ENCODE data around the gene ANKRD13A.
"Not testable (repeated sequence)": the region's sequence is repeated elsewhere in the genome, so short reads cannot be mapped to it uniquely, and the experiment has no call there.

The ANKRD13A gene

GRCh38 chr12:110008681-110009398 lies 9.6 kb downstream of the ANKRD13A start:
- not testable (repeated sequence) for DNase-seq

DNA sequence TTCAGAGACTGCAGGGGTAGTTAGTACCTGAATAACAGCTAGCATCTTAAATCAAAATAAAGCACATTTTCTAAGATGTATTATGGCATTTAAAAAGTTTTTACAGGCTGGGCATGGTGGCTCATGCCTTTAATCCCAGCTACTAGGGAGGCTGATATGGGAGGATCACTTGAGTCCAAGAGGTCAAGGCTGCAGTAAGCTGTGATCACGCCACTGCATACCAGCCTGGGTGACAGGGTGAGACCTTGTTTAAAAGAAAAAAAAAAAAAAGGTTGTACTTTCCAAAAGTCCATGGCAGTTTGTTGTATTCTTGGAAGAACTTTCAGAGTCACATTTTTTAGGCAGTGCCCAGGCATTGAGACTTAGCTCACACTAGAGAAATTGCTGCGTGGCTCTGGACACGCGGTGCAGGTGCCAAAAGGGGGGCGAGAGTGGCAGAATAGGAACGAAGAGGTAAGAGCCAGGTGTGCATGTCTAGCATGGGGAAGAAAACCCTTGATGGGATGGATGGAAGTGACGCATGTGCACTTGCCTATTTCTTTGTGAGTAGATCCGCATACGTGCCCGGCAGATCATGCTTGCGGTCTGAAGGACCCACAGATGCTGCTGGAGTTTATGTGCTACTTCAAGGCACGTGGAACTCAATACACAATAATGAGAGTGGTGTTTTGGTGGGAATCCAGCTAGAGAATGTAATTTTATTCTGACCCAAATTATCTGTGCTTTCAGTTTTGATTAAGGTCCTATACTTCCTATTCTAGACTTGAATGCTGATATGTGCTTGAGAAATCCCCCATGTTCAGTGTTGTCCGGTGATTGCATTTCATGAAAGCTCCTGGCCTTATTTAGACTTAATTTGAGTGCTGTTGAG lies 11.9 kb downstream of the ANKRD13A start:
- DNase-seq, result no peak

DNA sequence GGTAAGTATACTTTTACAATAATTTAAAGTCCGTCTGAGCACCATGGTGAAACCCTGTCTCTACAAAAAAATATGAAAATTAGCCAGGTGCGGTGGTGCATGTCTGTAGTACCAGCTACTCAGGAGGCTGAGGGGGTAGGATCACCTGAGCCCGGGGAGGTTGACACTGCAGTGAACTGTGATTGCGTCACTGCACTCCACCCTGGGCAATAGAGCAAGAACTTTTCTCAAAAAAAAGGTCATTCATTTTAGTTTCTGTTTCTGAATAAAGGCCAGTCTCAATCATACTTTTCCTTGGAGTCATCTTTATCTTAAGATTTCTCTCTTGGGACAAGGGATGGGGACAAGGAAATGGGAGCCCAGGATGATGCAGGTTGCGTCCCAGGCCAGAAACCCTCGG lies 12.9 kb downstream of the ANKRD13A start:
- no peak for DNase-seq

GRCh38 chr12:110012659-110013058 lies 13.4 kb downstream of the ANKRD13A start:
- DNase-seq, result no peak

DNA sequence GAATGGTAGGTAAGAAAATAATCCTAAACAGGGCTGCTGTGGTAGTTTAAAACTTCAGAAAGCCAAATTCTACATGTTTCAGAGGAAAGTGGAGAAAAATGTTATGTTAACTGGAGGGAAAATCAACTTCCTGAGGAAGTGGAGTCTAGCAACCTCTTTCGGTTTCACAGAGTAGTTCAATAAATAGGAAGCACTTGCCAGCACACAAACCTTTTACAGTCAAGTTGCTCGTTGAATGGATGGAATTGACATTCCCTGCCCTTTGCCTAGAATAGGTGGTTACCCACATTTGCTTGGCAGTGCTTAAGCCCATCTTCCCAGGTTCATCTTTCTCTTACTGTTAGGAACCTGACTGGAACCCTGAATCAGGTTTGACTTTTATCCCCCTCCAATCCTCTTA lies 15.9 kb downstream of the ANKRD13A start:
- DNase-seq, result no peak

GRCh38 chr12:110020956-110021355 lies 21.7 kb downstream of the ANKRD13A start:
- DNase-seq, result no peak

DNA sequence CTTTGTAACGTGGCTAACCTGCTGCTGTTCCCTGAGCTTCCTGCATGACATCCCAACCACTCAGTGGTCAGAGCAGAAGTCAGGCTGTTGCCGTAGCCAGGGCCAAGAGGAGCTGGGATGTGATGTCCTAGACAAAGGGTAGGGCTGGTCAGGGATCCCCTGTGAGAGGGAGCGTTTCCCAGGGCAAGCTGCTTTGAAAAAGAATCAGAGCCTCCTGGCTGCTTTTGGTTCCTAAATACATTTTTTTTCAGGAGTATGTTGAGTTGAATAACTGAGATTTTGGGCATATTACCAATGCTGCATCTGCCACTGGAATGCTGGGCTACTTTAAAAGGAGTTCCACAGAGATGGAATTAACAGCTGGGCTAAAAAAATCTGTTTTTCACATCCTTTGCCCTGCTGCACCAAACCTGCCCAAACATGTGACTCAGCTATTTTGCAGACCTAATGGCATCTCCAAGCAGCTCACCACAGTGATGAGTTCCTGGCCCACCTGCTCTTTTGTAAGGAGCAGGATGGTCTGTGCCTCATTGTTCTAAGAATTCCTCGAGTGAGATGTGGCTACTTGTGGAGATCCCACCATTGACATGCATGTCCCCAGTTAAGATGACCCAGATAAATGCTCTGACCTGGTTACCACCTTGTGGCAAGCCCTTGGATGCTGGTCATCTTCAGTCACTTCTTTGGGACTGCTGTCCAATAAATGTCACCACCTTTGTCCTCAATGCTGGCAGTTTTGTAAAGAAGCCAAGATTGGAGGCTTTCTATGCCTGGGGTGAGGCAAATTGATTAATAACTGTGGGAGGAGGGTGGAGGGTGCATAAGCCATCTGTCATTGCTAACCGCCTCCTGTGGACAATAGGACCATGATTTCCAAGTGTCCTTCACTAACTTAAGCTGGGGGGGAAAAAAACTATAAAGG lies 24.1 kb downstream of the ANKRD13A start:
- DNase-seq, result no peak

GRCh38 chr12:110024051-110024450 lies 24.8 kb downstream of the ANKRD13A start:
- DNase-seq, result no peak

DNA sequence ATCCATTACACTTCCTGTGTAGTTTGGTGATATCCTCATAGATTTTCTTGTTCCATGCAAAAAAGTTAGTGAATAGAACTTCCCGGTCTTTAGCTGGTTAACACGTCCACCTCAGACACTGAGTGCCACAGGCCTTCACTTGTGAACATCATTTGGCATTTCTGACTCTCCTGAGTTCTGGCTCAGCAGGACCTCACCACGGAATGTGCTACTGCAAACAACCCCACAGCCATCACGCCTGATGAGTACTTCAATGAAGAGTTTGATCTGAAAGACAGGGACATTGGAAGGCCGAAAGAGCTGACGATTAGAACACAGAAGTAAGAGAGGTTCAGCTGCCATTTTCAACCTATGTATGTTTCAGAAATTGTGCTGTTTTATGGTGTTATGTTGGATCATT lies 29.1 kb downstream of the ANKRD13A start:
- DNase-seq, result no peak

DNA sequence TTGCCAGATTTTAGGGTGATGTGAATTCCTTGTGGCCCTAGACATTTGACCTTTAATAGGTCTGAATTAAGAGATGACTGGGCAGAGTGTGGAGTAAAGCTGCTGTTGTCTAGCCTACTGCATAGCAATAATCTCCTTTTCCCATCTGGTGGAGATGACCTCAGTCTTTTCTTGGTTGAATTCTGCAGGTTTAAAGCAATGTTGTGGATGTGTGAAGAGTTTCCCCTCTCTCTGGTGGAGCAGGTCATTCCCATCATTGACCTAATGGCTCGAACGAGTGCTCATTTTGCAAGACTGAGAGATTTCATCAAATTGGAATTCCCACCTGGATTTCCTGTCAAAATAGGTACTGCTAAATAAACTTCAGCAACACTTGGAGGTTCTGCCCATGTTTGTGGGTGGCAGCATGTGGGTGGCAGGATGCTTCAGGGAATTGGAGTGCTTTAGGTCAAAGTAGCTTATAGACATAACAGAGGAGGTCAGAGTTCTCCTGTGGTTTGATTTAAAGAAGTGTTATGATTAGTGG lies 30.1 kb downstream of the ANKRD13A start:
- no peak for DNase-seq

GRCh38 chr12:110033888-110034287 lies 34.7 kb downstream of the ANKRD13A start:
- DNase-seq, result no peak

DNA sequence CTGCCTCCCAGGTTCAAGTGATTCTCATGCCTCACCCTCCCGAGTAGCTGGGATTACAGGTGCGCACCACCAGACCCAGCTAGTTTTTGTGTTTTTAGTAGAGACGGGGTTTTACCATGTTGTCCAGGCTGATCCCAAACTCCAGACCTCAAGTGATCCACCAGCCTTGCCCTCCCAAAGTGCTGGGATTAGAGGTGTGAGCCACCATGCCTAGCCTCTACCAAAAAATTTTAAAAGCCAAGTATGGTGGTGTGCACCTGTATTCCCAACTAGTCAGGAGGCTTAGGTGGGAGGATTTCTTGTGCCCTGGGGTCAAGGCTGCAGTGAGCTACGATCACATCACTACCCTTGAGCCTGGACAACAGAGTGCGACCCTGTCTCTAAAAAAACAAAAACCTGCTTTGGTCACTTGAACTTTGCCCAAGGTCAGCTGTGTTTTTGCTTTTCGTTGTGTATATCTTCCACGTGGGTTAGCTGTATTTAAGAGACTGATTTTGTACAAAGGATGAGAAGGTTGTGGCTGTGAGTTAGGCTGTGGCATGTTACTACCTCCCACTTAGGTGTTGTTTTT lies 36.4 kb downstream of the ANKRD13A start:
- DNase-seq, result no peak

- no peak for DNase-seq
These were observed 38.1 kb downstream of the ANKRD13A start for GRCh38 chr12:110037315-110037714.

- no peak for DNase-seq
These were observed 39.5 kb downstream of the ANKRD13A start for GRCh38 chr12:110038741-110039084.

DNA sequence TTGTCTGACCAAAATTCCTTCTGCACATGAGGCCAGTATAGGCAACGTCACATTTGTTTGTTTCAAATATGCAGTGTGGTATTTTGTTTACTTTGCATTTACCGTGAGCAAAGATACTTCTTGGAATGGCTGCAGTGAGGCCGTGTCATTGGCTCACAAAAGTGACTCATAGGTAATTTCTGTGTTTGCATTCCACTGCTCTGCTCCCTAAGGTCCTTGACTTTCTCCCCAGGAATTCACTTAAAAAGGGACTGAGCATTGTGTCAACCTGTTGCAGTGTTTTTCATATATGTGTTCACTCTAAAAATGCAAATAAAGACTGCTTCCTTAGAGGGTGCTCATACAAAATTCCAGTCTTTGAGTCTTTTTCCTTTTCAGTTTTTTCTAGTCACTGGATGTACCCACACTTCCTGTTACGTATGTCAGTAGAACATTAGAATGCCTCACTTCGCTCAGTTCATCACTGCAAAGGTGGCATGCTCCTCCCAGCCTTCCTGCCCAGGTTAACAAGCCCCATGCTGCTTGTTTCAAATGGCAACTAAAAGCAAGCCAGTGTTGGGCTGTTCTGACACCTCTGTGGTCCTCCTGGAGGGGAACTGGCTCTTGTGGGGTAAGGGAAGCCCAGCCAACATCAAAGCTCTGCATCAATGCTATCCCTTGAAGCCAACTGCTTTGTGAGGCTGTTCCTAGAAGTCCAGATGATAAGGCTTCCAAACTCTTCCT lies 40.0 kb downstream of the ANKRD13A start:
- DNase-seq, result no peak

DNA sequence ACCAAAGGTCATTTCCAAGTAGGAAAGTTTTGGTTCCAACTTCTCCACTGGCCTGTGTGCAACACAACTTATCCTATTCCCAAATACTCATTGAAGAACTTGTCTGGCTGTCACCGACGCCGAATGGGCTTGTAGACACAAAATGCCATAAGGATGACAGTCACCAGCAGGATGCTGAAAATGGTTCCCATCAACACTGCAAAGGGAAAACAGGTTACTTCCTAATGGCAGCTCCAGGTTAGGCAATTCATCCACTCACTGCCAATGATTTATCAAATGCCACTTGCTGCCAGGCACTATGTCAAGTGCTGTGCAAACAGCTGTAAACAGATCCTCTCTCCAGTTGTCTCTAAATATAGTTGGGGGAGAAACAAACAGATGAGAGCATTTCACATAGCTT lies 43.0 kb downstream of the ANKRD13A start:
- no peak for DNase-seq

DNA sequence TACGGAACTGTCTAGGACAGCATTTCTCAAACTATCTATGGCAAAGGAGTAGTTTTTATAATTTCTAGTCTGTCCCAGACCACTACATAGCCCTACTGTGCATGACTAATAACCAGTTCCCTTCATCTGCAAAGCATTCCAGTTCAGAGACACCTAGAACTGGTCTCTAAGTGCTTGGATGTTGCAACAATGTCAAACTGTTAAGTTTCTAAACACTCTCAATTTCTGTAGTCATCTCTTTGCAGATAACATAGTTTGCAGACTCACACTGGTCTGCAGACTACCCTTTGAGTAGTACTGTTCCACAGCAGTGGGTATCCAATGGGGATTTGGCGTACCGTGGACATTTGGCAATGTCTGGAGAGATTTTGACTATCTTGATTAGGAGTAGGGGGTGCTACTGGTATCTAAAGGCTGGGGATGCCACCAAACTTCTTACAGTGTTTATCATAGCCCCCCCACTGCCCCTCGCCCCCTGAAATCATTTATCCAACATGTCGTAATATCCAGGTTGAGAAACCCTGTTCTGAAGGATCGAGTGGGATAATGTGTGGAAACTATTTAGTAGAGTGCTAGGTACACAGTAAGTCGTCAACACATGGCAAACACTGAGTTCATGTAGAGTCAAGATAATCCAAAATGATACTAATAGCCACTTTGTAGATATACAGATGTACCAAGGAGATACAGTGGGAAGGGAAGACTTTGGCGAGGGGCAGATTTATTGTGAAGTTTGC lies 47.4 kb downstream of the ANKRD13A start:
- no peak for DNase-seq

- no peak for DNase-seq
These were observed 48.2 kb downstream of the ANKRD13A start for GRCh38 chr12:110047297-110047940.

DNA sequence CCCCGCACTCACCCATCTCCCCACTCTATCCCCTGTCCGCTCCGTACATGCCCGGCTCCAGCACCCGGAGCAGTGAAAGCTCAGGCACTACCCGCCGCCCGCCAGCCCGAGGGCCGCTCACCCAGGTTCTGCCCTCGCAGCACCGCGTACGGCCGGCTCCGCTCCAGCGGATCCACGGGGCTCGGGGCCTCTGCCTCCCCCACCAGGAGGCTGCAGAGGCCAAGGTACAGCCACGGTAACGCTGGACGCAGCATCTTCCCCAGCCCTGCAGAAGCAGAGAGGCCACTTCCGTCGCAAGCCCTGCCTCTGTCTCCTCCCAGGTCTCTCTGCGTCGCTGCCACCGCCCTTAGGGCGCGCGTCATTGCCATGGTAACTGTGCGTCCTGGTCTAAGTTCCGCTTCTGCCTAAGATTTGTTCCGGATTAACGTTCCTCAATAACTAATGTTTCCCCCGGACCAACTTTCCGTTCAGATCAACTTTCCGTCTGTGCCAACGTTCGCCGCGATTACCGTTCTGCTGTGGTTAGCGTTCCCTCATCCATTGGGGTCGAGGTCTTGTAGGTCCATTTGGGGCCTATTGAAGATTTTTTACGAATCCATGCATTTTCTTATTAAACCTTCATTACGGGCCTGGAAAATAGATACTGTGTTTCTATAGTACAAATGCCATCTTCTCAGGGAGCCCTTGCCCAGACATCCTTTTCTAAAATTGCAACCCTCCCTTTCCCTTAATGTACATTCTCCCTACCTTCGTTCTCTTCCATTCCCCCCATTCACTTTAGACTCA lies 49.2 kb downstream of the ANKRD13A start, which contains the start of gene C12orf76:
Gene C12orf76 (minus strand): TSS at position 281 of the 786 bp plus-strand sequence. CDS start 27 bp downstream, at position 254.
- no peak for DNase-seq

DNA sequence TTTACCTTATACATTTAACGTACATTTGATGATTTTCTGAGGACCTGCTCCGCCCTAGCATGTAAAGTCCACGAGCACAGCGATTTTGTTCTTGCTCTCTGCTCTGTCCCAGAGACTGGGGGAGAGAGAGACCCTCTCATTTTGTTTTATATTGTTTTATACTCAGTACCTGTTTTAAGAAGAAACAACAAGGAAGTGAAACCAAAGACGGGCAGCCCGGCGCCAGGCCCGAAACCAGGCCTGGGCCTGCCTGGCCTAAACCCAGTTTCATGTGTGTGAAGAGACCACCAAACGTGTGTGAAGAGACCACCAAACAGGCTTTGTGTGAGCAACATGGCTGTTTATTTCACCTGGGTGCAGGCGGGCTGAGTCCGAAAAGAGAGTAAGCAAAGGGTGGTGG lies 49.8 kb downstream of the ANKRD13A start:
- not testable (repeated sequence) for DNase-seq

Data from cortex of kidney (tissue), 1 donor.